ENCODE results near the gene PCGF1.

Gene PCGF1

DNA sequence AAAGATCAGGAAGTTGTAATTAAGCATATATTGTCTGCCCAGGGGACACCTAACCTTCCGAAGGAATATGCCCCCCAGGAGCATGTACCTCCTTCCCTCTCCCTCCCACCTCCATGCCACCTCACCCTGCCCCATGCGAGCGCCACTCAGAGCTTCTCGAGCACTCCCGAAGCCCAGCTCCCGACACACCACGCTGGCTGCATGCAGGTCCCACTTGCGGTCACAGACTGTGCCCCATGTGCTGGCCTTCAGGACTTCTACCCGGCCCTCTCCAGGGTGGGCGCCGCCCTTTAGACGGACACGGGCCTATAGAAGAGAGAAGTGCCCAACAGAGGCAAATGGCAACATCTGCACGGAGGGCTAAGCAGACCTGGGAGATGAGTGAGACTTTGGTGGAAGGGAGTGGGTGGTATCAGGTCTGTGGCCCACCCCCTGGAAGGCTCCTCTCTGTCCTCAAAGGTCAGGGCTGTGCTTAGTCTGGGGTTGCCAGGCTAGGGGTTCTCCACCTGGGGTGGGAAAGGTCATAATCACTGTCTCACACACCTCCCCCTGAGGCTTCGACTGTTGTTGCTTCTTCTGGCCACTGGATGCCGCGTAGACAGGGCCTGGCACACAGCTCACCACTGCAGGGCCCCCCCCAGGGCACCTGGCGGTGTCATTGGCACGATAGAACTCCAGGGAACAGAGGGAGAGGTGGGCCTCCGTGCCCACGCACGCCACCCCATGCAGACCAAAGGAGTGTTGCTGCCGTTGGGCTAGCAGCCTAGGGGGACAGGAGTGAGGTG lies 28.9 kb upstream of the PCGF1 start:
- DNase-seq: no peak

DNA sequence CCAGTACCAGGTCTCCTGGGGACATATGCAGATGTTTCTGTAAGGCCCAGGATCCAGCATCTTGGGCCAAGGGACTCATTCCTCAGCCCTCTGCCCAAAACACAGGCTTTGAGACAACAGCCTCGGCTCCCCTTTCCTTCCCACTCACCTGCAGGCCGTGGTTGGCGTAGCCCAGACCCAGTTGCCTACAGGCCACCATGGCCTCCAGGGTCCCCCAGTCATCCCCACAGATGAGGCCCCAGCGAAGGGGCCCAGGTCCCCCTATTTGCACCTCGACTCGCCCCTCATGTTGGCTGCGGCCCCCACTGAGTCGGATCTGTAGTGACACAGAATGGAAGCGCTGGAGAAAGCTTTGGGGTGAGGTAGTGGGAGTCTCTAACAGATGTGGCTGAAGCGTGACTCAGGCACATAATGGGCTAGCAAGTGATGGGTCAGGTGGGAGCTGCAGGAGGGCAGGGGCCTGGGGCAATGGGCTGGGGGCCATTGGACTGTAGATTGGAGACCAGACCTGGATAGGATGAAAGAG lies 28.0 kb upstream of the PCGF1 start:
- no peak for DNase-seq

DNA sequence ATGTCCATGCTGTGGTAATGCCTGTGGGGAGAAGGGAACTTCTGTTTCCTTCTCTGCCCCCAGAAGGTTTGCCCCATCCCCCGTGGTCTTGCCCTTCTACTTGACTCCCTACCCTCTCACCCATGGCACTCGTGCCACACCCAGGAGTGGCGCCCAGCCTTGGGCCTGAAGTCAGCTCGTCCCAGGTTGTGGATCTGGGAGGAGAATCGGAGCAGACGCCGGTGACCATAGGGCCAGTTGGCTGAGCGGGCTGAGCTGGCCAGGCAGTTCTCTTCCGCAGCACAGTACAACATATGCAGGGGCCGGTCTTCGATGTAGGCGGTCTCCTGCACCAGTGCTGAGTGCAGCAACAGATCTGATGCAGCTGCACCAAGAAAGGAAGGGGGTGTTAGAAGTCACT lies 26.9 kb upstream of the PCGF1 start:
- no peak for DNase-seq

DNA sequence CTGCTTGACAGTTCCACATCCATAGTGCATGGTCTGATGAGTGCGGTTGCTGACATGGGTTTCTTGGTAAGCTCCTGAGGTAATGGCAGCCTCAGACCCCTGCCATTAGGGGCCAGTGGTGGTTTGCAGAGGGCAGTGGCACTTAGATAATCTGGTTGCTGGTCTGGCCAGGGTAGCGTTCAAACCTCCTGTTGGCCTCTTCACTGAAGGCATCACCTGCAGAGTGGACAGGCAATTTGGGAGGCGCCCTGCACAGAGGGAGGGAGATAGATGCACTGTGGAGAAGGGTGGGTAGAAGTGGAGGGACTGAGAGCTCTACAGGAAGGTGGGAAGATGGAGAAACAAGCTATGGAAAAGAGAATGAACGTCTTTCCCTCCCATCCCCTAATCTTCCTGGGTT lies 26.0 kb upstream of the PCGF1 start:
- DNase-seq: no peak

DNA sequence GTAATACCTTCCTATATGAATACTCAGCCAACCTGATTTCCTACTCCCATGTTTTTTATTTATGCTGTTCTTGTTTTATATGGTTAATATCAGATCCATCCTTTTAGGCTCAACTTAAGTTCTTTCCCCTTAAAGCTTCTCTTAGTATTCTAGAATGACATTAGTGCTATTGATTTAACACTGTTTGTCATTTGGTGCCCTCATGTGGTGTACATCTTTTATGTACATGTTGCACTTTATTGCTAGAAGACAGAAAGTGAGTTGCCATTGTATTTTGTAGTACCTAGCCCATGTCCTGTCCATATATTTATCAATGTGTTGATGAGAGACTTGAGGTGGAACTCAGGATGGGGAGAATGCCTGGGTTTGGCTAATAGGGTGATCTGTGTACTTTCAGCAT lies 24.7 kb upstream of the PCGF1 start:
- DNase-seq: no peak

DNA sequence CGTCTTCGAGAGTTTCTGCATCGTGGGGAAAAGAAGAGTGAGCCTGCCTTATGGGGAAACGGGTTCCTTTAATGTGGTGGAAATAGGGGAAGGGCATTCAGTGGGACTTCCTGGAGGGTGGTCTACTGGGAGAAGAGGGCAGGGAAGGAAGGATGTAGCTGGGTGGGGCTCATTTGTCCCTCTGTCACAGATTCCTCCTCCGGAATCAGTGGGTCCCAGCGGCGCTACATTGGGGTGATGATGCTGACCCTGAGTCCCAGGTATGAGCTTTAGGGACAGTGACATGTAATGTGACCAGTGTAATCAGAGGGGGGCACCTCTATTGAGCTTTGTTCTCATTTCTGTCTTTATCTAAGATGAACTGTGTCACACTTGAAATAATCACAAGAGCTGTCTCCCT lies 24.2 kb upstream of the PCGF1 start:
- no peak for DNase-seq

DNA sequence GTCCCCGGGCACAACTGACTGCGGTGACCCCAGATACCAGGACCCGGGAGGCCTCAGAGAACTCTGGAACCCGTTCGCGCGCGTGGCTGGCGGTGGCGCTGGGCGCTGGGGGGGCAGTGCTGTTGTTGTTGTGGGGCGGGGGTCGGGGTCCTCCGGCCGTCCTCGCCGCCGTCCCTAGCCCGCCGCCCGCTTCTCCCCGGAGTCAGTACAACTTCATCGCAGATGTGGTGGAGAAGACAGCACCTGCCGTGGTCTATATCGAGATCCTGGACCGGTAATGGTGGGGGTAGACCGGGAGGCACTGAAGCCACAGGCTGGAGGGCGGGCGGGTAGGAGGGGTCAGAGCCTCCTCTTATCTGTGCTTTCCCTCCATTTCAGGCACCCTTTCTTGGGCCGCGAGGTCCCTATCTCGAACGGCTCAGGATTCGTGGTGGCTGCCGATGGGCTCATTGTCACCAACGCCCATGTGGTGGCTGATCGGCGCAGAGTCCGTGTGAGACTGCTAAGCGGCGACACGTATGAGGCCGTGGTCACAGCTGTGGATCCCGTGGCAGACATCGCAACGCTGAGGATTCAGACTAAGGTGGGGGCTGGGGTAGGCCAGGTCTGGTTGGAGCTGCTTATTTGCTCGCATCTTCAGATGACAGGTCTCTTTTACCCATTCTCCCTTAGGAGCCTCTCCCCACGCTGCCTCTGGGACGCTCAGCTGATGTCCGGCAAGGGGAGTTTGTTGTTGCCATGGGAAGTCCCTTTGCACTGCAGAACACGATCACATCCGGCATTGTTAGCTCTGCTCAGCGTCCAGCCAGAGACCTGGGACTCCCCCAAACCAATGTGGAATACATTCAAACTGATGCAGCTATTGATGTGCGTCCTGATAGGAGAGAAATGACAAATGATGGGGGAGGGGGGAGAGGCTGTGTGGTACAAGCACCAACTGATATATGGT lies 23.0 kb upstream of the PCGF1 start:
- no peak for DNase-seq

DNA sequence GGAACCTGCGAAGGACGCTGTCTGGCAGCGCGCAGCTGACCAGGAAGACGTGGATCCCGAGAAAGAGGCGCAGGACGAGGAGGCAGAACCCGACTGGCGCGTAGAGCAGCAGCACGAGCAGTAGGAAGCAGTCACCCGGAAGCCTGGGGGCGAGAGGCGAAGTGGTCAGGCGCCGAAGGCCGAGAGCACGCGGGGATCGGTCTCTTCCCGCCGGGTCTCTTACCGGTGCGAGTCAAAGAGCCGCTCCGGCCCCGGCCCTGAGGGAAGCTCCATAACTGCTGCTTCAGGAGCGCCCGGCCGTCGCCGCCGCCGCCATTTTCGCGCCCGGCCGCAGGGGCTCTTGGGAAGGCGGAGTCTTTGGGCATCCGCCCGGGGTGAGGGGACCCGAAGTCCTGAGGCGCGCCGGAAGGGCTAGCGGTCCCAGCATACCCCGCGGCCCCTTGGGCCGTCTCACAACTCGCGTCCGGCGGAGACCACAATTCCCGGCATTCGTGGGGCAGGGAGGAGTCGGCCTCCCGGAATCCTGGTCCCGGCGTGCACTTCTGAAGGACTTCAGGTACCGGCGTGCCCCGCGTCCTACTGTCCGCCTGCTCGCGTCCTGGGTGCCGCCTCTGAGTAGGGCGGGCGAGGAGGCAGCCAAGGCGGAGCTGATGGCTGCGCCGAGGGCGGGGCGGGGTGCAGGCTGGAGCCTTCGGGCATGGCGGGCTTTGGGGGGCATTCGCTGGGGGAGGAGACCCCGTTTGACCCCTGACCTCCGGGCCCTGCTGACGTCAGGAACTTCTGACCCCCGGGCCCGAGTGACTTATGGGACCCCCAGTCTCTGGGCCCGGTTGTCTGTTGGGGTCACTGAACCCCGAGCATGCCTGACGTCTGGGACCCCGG lies 22.1 kb upstream of the PCGF1 start, which contains the start of the genes AUP1 and HTRA2:
Gene AUP1 (minus strand): TSS at position 350 of the 882 bp plus-strand sequence. CDS start 77 bp downstream, at position 273.
Gene HTRA2 (plus strand): TSS at position 577 of the 882 bp plus-strand sequence. CDS start 74 bp downstream, at position 651.
- DNase-seq: peak; percentile 93

DNA sequence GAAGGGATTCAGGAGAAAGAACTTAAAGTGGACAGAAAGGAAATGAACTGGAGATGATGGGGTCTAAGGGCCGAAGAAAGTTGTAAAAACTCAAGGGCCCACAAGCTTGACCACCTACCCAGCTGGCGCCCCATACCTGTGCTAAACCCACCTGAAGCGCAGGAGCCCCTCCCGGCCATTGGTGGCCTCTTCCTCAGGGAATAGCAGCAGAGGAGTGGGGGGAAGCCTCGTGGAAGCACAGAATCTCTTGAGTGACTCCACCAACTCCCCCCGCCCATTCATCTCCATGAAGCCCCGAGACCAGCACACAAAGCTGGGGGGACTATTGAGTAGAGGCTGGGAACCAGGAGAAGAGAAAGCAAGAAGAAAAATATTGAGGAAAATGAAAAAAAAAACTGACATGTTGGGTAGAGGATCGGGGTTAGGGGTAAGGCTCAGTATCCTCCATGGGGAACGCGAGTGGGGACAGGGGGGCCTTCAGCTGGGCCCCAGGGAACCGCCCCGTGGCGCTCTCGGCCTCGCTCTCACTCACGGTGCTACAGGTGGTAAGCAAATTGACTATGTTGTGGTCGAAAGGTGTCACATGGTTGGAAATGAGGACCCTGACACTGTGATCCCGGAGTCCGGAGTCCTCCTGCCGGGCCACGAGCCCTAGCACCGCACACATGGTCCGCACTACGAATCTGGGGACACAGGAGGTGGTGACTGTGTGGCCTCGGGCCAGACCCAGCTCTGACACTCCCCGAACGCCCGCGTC lies 21.3 kb upstream of the PCGF1 start:
- DNase-seq: no peak

DNA sequence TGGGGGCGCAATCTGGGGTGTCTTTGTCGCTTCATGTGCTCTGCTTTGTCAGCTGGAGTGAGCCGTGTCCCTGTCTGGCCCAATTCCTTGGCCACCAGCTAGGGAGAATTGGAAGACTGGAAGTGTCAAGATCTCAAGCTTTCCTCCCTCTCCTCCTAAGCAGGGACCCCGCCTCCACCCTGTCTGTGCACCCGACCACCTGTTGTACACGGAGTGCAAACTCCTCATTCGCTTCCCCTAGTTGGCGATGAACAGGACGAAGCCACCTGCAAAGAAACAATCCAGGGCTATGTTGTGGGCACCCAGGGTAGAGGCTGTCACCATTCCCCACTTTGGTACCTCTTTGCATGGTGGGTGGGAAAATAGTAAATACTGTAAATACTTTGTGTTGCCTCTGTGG lies 20.2 kb upstream of the PCGF1 start:
- DNase-seq: no peak

DNA sequence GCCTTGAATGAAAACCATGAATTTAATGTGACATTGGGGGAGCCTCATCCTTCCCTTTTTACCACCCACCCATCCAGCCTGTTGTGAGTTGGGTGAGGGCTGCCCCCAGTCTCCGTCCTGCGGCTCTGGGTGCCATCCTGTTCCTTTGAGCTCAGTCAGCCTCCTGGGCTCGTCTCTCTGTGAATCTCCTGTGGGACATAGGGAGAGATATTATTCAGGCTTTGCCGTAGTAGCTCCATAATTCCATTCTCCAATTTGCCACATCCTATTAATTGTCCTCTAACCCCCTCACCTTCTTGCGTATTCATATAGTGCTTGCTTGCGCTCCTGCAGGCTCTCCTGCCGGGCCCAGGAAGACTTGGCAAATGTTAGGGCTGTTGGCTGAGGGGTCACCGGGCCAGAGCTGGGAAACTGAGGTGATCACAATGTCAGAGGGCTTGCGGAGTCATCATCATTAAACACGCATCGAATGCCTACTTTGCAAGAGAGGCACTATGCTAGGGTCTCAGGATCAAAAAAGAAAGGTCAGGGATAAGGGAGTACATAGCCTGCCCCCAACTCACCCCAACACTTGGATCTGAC lies 19.2 kb upstream of the PCGF1 start:
- no peak for DNase-seq

DNA sequence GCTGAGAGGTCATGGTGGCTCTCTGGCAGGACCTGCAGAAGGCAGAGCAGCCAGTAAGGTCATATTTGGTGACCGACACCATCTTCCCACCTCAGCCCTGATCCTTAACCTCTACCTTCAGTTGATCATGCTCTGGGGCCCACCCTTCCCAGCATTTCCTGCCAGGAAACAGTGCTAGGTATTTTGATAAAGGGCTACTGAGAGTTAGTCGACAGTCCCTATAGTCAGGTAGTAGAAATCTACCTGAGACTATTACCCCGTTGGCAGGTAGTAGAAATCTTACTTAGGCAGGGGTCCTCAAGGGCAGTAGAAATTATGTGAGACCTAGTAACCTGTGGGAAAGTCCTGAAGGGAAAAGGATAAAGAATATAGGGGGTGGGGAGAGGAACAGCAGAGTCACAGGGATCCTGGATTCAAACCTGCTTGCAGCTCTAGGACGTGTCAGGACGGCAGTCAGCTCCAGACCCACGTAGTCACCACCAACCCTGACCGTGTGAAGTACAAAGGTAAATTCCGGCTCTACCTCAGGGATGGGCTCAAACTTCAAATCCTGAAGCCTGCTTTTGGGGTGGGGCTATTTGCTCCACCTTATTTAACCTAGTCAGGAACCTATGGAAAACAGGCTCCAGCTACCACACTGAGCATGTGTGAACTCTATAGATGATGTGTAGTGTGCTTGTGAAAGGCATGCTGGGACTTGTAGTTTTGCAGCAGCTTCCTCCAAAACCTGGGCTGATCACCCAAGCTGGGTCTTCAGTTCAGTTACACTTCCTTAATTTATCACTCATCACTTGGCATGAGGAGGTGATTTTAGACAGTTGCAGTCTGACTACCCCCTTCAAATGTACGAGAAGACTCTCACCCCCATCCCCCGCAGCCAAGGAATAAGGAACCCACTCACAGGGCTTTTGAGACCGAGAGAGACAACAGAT lies 18.5 kb upstream of the PCGF1 start, which contains the start of gene DQX1:
Gene DQX1 (minus strand): TSS at position 515 of the 932 bp plus-strand sequence. CDS start 502 bp downstream, at position 13.
- no peak for DNase-seq

DNA sequence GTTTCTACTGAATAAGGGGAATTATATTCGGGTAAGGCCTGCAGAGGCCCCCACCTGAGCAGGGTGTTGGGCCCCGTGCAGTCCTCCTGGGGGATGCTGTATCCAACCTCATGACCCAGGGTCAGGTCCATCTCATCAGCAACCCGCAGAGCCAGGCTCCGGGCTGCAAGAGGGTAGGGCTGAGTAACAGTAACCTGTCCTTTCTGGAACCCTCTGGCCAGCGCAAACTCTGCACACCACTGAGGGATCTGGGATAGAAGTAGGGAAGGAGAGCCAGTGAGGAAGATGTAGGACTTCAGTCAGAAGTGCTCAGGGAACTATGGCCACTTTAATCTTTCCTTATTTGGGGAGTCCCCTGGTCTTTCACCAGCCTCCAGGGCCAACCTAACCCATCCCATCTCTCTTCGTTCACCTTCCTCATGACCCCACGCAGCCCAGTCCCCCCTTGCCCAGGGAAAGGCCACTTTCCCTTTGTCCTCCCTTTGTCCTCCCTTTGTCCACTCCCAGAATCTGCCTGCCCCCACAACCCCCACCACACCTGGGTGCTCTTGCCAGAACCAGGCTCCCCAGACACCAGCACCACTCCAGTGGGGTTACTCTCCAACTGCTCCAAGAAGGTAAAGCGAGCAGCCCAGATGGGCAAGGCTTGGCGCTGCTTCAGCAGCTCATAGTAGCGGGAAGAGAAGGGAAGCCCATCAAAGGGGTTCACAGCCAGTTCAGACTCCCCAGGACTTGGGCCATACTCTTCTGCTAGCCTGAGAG lies 17.6 kb upstream of the PCGF1 start:
- DNase-seq: no peak

DNA sequence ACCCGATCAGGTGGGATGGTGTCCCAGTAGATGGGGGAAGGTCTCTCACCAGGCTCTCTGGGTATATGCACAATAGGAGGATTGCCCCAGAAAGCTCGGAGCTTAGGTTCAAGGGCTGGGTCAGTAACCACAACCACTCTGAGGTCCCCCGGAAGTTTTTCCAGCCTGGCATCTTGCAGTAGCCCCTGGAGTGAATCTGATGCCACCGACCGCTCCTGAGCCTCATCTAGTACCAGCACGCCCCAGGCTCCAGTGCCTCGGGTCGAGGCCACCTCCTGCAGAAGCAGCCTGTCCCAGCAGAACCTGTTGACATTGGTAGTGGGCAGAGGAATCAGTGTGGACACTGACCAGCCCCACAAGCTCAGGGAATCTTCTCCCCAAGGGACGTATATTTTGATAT lies 16.5 kb upstream of the PCGF1 start:
- DNase-seq: no peak

DNA sequence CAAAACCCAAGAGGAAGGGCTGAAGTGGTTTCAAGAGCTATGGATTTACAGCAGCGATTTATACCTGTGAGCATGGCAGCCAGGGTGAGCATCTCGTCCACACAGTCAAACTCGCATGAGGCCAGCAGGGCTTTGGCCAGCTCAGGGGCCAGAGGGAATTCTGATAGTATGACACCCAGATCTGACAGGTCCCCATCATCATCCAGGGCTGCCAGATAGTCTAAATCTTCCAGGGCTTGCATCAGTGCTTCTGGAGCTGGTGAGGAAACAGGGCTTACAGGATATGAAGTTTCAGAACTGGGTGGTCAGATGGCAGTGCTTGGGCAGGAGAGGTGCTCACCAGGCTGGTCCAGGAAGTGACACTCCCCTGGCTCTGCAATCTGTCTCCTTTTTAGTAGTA lies 15.0 kb upstream of the PCGF1 start:
- no peak for DNase-seq

DNA sequence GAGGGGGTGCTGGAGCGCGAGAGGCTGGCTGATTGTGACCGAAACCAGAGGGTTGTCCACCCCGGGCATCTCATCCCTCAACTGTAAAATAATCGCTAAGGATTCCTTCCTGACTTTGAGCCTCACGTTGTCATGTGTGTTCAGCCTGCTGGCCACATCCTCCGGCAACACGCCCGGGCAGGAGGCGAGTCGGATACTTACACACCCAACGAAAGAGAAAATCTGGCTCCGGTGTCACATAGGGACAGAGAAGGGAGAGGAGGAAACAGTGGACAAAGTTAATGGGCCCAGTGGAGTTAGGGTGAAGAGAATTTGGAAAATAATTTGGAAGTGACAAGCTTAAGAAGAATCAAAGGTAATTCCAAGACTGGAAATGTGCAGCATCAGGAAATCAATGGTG lies 9.2 kb upstream of the PCGF1 start:
- no peak for DNase-seq

DNA sequence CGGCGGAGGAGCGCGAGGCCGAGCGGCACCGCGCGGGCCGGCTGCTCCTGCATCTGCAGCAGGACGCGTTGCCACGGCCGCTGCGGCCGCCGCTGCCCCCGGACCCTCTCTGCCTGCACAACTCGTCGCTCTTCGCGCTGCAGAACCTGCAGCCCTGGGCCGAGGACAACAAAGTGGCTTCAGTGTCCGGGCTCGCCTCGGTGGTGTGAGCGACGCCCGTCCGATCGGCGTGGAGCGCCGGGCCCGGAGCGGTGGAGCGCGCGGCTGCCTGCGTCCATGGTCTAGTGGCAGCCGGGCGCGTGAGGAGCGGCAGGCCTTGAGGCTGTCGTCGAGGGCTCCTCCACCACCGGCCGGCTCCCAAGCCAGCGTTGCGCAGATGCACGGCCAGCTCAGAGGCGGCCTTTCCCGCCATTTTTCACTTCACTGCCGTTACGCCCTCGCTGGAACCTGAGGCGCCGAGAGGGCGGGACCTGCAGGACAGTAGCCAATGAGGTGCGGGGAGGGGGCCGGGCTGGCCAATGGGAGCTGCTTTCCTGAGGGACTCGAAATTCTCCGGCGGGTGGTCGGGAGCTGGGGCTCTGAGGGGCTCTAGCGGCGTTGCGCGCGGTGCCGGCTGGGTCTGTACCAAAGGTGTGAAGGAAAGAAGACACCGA lies 8.6 kb upstream of the PCGF1 start:
- DNase-seq: peak; percentile 24

DNA sequence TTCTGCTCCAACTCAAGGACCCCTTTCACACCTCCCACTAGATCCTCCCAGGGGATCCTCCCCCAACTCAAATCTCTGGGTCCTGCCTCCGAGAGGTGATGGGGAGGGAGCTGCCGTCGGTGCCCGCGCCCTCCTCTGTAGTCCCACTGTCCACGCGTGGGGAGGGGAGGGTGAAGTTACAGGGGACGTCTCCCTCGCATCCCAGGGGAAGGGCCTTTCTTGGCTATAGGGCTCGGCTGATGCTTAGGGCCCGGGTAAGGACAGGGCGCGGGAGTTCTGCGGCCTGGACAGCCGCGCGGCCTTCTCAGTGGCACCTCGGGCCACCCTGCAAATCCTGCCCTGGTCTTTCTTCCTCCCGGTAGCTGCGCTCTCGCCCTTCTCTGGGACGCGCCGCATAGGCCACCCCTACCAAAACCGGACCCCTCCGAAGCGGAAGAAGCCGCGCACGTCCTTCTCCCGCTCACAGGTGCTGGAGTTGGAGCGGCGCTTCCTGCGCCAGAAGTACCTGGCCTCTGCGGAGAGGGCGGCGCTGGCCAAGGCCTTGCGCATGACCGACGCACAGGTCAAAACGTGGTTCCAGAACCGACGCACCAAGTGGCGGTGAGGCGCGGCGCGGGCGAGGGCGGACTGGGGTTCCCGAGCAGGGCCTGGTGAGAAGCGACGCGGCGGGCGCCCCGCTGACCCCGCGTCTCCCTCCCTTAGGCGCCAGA lies 7.9 kb upstream of the PCGF1 start:
- DNase-seq: no peak
